Adrenal gland (tissue), 12 donors: ENCODE measurements around the gene ICAM4. TPM values are rescaled to one million over a fixed set of nuclear protein-coding genes. Genes with fewer than 3 reads are reported as not detected.

Experiments used
- DNase-seq, 7 donors: peaks; one replicate each; pipeline ENCODE4 v3.0.0-alpha.2; 2019 to 2020
- H3K27ac ChIP-seq, 5 donors: fragments of 200-600 bp; sonication (generic) in 4 of 5; 1 replicate in 3 of 5; 2 replicates in 2 of 5; pipeline versions ENCODE4 v1.5.1 to v1.8.0; 2016 to 2020; ENCODE audit warnings: mild to moderate bottlenecking in 1 of 5
- H3K27me3 ChIP-seq: fragments of 200-600 bp; 2 replicates; pipeline ENCODE4 v1.8.0; 2021
- H3K36me3 ChIP-seq, 2 donors: fragments of 200-600 bp; replicated peaks in 1 of 2; 1 replicate in 1 of 2; 2 replicates in 1 of 2; pipeline versions ENCODE4 v1.5.1 to v1.8.0; 2018 to 2022
- H3K4me1 ChIP-seq, 2 donors: fragments of 200-600 bp; replicated peaks in 1 of 2; 1 replicate in 1 of 2; 2 replicates in 1 of 2; pipeline versions ENCODE4 v1.5.1 to v1.8.0; 2018 to 2021
- H3K4me3 ChIP-seq, 4 donors: fragments of 200-600 bp; sonication (generic) in 3 of 4; one replicate each; pipeline ENCODE4 v1.5.1; 2016 to 2018
- H3K9me3 ChIP-seq, 3 donors: fragments of 200-600 bp; sonication (generic) in 1 of 3; replicated peaks in 1 of 3; 1 replicate in 2 of 3; 2 replicates in 1 of 3; pipeline versions ENCODE4 v1.5.1 to v1.8.0; 2016 to 2021
- POLR2A ChIP-seq, 2 donors: fragments of 450-650 bp; IDR thresholded peaks; one replicate each; pipeline ENCODE4 v1.6.1; 2017; ENCODE audit warnings: antibody characterized with exemption in 2 of 2, mild to moderate bottlenecking in 2 of 2, moderate library complexity in 1 of 2
- WGBS, 4 donors: extraction: QIAGEN DNeasy Blood & Tissue Kit in 2 of 4; methylation state at CpG; one replicate each; pipeline versions ENCODE4 v1.1.5 to v1.1.7; 2013 to 2017; 5-methylcytosine and 5-hydroxymethylcytosine counted together
- intact Hi-C, 2 donors: fragments of 100-400 bp; cut with DNase I; formaldehyde crosslinking; loops; one replicate each; pipeline versions ENCODE4 v1.14.1 to v1.15.0; 2022 to 2023
- polyA plus RNA-seq, 3 donors: library from polyadenylated mRNA; stranded (reverse); fragments of 200-250 nt in 2 of 3; fragments of 350-450 nt in 1 of 3; fragmentation: Illumina TruSeq in 1 of 3; extraction: RNeasy Lipid Tissue Mini Kit (QIAGEN cat#74804) in 1 of 3; gene quantifications; one replicate each; pipeline ENCODE4 v1.2.3, GENCODE V29; 2013 to 2014
- total RNA-seq, 9 donors: library from RNA; depleted of rRNA in 4 of 9; stranded (reverse); fragments of >200 nt in 4 of 9; fragments of 120-200 nt in 1 of 9; fragmentation: NEBNext Ultra II Directional in 1 of 9; extraction: Animal tissue kit (Norgen Biotek cat#: 25700) in 1 of 9; gene quantifications; one replicate each; pipeline versions ENCODE4 v1.1.0 to v1.2.4, GENCODE V29; 2013 to 2023
- TF ChIP-seq, protein P1 (sequence below), 6 experiments: fragments of 450-650 bp in 4 of 6; fragments of 200-600 bp in 2 of 6; sonication (generic) in 1 of 6; IDR thresholded peaks; 1 replicate in 5 of 6; 2 replicates in 1 of 6; pipeline versions ENCODE4 v1.5.1 to v1.8.0; 2016 to 2021; ENCODE audit warnings: antibody characterized with exemption in 6 of 6, mild to moderate bottlenecking in 2 of 6, moderate library complexity in 1 of 6
- donor health status: healthy with polysubstance abuse.
- donor health status: Bipolar disorder and iron deficiency.
- donor health status: DM: yes; HTN: yes; CAD: no.
- donor health status: DM: no; HTN: no; CAD: no.
- donor health status: DM: no; HTN: no; CAD: no.
- donor health status: DM: yes; HTN: yes; CAD: no.

ICAM4 gene
- total and polyA plus RNA-seq, 12 donors: 0.34 to 1.0 (median 0.51) TPM; not detected in 4

DNA sequence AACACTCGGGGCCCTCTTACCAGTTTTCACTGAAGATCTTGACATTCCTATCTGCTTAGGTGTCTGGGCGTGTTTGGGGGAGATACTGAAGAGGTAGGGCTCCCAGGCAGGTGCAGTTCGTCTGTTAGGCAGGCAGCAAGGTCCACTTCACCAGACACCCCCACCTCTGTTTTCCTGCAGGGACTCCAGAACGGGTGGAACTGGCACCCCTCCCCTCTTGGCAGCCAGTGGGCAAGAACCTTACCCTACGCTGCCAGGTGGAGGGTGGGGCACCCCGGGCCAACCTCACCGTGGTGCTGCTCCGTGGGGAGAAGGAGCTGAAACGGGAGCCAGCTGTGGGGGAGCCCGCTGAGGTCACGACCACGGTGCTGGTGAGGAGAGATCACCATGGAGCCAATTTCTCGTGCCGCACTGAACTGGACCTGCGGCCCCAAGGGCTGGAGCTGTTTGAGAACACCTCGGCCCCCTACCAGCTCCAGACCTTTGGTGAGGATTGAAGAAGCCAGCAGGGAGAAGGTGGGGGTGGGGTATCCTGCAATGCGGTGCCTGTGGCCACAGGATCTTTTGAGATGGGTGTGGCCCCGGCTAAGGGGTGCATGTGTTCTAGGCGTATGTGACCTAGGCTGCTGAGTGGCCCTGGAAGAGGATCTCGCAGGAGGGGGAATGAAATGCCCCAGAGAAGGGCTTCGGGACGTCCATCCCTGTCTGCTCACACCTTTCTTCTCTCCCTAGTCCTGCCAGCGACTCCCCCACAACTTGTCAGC lies 3.3 kb upstream of the ICAM4 start:
- no peak overlapping the region for H3K27ac ChIP-seq
- H3K9me3 ChIP-seq: no peaks in the 10 kb centered on the region
- DNase-seq: no peak
- peaks cover 0 to 46% of the 10 kb centered on the region in 2 donors for H3K36me3 ChIP-seq
- intact Hi-C loops: no loop called here
- H3K27me3 ChIP-seq: peaks cover 11% of the 10 kb centered on the region
- 78 to 83% (median 79%) methylated on average over 16 to 23 of the region's 23 CpGs for WGBS, 4 donors
- H3K4me3 ChIP-seq: no peak overlapping the region
- no peak for TF ChIP-seq POLR2A (IDR thresholded peaks at IDR 0.05)
- TF ChIP-seq, protein P1, sequence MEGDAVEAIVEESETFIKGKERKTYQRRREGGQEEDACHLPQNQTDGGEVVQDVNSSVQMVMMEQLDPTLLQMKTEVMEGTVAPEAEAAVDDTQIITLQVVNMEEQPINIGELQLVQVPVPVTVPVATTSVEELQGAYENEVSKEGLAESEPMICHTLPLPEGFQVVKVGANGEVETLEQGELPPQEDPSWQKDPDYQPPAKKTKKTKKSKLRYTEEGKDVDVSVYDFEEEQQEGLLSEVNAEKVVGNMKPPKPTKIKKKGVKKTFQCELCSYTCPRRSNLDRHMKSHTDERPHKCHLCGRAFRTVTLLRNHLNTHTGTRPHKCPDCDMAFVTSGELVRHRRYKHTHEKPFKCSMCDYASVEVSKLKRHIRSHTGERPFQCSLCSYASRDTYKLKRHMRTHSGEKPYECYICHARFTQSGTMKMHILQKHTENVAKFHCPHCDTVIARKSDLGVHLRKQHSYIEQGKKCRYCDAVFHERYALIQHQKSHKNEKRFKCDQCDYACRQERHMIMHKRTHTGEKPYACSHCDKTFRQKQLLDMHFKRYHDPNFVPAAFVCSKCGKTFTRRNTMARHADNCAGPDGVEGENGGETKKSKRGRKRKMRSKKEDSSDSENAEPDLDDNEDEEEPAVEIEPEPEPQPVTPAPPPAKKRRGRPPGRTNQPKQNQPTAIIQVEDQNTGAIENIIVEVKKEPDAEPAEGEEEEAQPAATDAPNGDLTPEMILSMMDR (IDR thresholded peaks at IDR 0.05): no peak
- H3K4me1 ChIP-seq: peaks cover 12 to 19% of the 10 kb centered on the region in 2 donors

DNA sequence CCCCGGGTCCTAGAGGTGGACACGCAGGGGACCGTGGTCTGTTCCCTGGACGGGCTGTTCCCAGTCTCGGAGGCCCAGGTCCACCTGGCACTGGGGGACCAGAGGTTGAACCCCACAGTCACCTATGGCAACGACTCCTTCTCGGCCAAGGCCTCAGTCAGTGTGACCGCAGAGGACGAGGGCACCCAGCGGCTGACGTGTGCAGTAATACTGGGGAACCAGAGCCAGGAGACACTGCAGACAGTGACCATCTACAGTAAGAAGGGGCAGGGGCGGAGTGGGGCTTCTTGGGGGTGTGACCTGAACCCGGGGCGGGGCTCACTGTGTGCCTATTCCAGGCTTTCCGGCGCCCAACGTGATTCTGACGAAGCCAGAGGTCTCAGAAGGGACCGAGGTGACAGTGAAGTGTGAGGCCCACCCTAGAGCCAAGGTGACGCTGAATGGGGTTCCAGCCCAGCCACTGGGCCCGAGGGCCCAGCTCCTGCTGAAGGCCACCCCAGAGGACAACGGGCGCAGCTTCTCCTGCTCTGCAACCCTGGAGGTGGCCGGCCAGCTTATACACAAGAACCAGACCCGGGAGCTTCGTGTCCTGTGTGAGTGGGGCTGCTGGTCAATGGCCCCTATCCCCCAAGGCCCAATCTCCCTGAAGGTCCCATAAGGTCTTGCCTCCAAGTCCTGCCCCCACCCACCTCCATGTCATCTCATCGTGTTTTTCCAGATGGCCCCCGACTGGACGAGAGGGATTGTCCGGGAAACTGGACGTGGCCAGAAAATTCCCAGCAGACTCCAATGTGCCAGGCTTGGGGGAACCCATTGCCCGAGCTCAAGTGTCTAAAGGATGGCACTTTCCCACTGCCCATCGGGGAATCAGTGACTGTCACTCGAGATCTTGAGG lies 2.4 kb upstream of the ICAM4 start:
- Histone ChIP-seq H3K27me3 (peaks cover 16% of the 10 kb centered on the region), H3K4me3 (no peak overlapping the region), H3K27ac (no peak overlapping the region), H3K9me3 (no peaks in the 10 kb centered on the region), H3K36me3 (peaks cover 0 to 38% of the 10 kb centered on the region in 2 donors), H3K4me1 (peaks cover 18 to 25% of the 10 kb centered on the region in 2 donors)
- no peak for DNase-seq
- no peak for TF ChIP-seq POLR2A (IDR thresholded peaks at IDR 0.05)
- TF ChIP-seq, protein P1 (IDR thresholded peaks at IDR 0.05): no peak
- intact Hi-C loops: no loop called here
- WGBS, 4 donors: 87 to 92% (median 91%) methylated on average over 18 to 34 of the region's 34 CpGs

DNA sequence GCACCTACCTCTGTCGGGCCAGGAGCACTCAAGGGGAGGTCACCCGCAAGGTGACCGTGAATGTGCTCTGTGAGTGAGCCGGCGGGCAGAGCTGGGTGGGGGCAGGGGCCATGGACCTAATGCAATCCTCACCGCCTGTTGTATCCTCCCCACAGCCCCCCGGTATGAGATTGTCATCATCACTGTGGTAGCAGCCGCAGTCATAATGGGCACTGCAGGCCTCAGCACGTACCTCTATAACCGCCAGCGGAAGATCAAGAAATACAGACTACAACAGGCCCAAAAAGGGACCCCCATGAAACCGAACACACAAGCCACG lies 1.8 kb upstream of the ICAM4 start:
- no peaks in the 10 kb centered on the region for H3K9me3 ChIP-seq
- H3K4me1 ChIP-seq: peaks cover 24 to 31% of the 10 kb centered on the region in 2 donors
- TF ChIP-seq POLR2A (IDR thresholded peaks at IDR 0.05): no peak
- TF ChIP-seq, protein P1 (IDR thresholded peaks at IDR 0.05): no peak
- WGBS, 4 donors: 95 to 100% (median 96%) methylated on average over 2 to 13 of the region's 13 CpGs
- H3K27ac ChIP-seq: no peak overlapping the region
- intact Hi-C loops: no loop called here
- H3K4me3 ChIP-seq: no peak overlapping the region
- peaks cover 17% of the 10 kb centered on the region for H3K27me3 ChIP-seq
- H3K36me3 ChIP-seq: peaks cover 0 to 37% of the 10 kb centered on the region in 2 donors
- no peak for DNase-seq

DNA sequence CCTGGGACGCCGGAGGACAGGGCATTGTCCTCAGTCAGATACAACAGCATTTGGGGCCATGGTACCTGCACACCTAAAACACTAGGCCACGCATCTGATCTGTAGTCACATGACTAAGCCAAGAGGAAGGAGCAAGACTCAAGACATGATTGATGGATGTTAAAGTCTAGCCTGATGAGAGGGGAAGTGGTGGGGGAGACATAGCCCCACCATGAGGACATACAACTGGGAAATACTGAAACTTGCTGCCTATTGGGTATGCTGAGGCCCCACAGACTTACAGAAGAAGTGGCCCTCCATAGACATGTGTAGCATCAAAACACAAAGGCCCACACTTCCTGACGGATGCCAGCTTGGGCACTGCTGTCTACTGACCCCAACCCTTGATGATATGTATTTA lies 1.4 kb upstream of the ICAM4 start:
- no peak for TF ChIP-seq POLR2A (IDR thresholded peaks at IDR 0.05)
- TF ChIP-seq, protein P1 (IDR thresholded peaks at IDR 0.05): no peak
- DNase-seq: no peak
- Histone ChIP-seq H3K4me3 (no peak overlapping the region), H3K27me3 (peaks cover 22% of the 10 kb centered on the region), H3K36me3 (peaks cover 0 to 37% of the 10 kb centered on the region in 2 donors), H3K4me1 (peaks cover 26 to 36% of the 10 kb centered on the region in 2 donors), H3K9me3 (no peaks in the 10 kb centered on the region), H3K27ac (no peak overlapping the region)
- WGBS, 4 donors: 85 to 92% (median 88%) methylated on average over 4 of the region's 4 CpGs
- intact Hi-C loops: no loop called here
